Muscle layer of colon (tissue), 2 donors: ENCODE data around the gene TSSK3.
A peak's percentile ranks its signal among the peaks of the same experiment; 100 is the strongest.
"Not testable (repeated sequence)": the region's sequence is repeated elsewhere in the genome, so short reads cannot be mapped to it uniquely, and the experiment has no call there.

Experiments used
- H3K27ac ChIP-seq: one replicate; pipeline ENCODE4 v1.7.0; 2013; ENCODE audit warnings: low read depth, mild to moderate bottlenecking, low read length, moderate library complexity
- H3K27me3 ChIP-seq, 2 donors: one replicate each; pipeline ENCODE4 v1.7.0; 2013; ENCODE audit warnings: low read length in 2 of 2, mild to moderate bottlenecking in 2 of 2; ENCODE audit not compliant: insufficient read depth in 2 of 2, control insufficient read depth in 1 of 2
- H3K36me3 ChIP-seq: one replicate; pipeline ENCODE4 v1.7.0; 2013; ENCODE audit warnings: mild to moderate bottlenecking, low read length; ENCODE audit not compliant: insufficient read depth
- H3K4me1 ChIP-seq: one replicate; pipeline ENCODE4 v1.7.0; 2013; ENCODE audit warnings: mild to moderate bottlenecking, low read length; ENCODE audit not compliant: insufficient read depth
- H3K4me3 ChIP-seq, 2 donors: one replicate each; pipeline ENCODE4 v1.7.0; 2013; ENCODE audit warnings: low read length in 2 of 2, low read depth in 1 of 2, mild to moderate bottlenecking in 1 of 2, moderate library complexity in 1 of 2
- H3K9ac ChIP-seq: one replicate; pipeline ENCODE4 v1.7.0; 2013; ENCODE audit warnings: low read length
- H3K9me3 ChIP-seq: one replicate; pipeline ENCODE4 v1.7.0; 2013; ENCODE audit warnings: mild to moderate bottlenecking, low read length
- donor health status: abdominal sarcoma.
- donor health status: Adenocarcinoma of cecum.

The TSSK3 gene

DNA sequence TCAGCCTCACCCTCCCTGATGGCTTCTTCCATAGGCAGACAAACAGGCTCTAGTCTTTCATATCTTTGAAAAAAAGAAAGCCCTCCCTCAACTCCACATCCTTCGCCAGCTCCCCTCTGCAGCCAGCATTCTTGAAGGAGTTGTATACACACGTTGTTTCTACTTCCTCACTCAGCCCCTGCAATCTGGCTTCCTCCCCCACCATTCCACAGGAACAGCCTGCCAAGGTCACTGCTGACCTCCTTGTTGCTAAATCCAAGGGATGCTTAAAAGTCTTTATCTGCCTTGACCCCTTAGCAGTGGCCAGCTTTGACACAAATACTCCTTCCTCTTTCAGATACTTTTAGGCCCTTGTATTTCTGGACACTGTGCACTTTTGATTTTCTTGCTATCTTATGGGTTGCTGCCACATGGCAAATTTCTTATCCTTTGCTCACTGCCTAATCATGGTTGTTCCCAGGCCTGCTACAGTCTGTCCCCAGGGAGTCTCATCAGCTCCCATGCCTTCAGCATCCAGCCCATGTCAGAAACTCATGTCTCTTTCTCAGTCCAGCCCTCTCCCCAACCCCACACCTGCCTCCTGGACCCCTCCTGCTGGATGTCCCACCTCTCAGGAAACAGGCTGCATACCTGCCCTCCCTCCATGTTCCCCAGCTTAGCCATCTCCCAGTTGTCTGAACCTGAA lies 8.3 kb upstream of the TSSK3 start:
- no peaks in the 10 kb centered on the region for H3K9me3 ChIP-seq
- H3K4me3 ChIP-seq: no peak overlapping the region
- H3K9ac ChIP-seq: no peak overlapping the region
- peaks cover 20% of the 10 kb centered on the region for H3K4me1 ChIP-seq
- H3K36me3 ChIP-seq: peaks cover 6% of the 10 kb centered on the region
- H3K27me3 ChIP-seq: no peaks in the 10 kb centered on the region
- H3K27ac ChIP-seq: peak overlapping the region; percentile 14

DNA sequence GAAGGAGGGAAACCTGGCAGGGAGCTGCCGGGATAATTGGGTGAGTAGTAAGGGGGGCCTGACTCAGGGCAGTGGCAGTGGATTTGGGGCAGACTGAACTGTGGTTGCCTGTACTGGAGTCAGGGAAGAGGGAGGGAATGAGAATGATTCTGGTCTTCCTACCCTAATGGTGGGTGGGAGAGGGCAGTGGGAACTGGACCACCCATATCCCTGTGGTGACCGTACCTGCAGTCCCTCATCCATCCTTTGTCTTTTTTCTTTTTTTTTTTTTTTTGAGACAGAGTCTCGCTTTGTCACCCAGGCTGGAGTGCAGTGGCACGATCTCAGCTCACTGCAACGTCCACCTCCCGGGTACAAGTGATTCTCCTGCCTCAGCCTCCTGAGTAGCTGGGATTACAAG lies 6.6 kb upstream of the TSSK3 start:
- not testable (repeated sequence) for H3K27ac ChIP-seq, H3K9me3 ChIP-seq, H3K27me3 ChIP-seq, H3K9ac ChIP-seq, H3K36me3 ChIP-seq, H3K4me3 ChIP-seq
- H3K4me1 ChIP-seq: peaks cover 20% of the 10 kb centered on the region

DNA sequence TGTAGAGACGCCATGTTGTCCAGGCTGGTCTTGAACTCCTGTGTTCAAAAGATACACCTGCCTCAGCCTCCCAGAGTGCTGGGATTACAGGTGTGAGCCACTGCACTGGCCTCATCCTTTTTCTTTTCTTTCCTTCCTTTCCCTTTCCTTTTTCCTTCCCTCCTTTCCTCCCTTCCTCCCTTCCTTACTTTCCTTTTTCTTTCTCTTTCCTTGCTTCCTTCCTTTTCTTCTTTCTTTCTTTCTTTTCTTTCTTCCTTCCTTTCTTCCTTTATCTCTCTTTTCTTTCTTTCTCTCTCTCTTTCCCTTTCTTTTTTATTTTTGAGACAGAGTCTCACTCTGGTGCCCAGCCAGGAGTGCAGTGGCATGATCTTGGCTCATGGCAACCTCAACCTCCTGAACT lies 5.9 kb upstream of the TSSK3 start:
- Histone ChIP-seq H3K27me3 (no peaks in the 10 kb centered on the region), H3K4me3 (no peak overlapping the region), H3K9me3 (no peaks in the 10 kb centered on the region), H3K9ac (no peak overlapping the region), H3K4me1 (peaks cover 20% of the 10 kb centered on the region), H3K36me3 (peaks cover 6% of the 10 kb centered on the region), H3K27ac (no peak overlapping the region)

DNA sequence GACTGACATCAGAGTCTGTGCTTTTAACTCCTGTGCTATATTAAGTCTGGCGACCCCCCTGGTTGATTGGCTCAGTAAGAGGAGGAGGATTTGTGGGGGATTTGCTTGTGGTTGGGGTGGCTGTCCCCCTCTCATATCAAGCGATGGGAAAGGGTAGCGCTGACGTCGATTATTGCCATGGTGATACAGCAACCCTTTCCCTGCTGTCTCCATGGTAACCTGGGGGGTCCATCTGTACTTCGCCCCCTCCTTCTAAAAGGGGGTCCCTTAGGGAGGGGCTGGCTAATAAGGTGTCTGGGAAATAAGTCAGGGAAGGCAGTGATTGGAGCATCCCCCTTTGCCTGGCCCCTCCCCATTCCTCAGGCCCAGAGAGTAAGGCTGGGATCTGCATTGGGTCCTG lies 4.7 kb upstream of the TSSK3 start:
- H3K9me3 ChIP-seq: no peaks in the 10 kb centered on the region
- H3K27me3 ChIP-seq: no peaks in the 10 kb centered on the region
- H3K27ac ChIP-seq: no peak overlapping the region
- H3K4me1 ChIP-seq: peaks cover 23% of the 10 kb centered on the region
- peaks cover 6% of the 10 kb centered on the region for H3K36me3 ChIP-seq
- H3K4me3 ChIP-seq: no peak overlapping the region
- no peak overlapping the region for H3K9ac ChIP-seq

DNA sequence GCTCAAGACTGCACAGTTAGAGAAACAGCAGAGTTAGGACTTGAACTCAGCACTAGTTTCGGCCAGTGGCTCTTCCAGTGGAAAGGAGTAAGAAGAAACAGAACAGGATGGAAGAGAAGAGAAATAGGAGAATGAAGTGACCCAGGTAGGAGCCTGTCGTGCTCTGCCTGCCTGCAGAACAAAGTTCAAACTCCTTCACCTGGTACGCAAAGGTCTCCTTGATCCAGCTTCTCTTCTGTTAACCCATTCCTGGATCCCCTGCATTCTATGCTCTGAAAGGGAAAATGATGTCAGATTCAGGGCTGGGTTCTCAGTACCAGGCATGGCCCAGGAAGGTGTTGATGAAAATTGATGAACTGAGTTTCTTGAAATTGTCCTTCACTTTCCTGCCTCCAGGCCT lies 3.9 kb upstream of the TSSK3 start:
- peaks cover 6% of the 10 kb centered on the region for H3K36me3 ChIP-seq
- peaks cover 16% of the 10 kb centered on the region for H3K4me1 ChIP-seq
- no peaks in the 10 kb centered on the region for H3K9me3 ChIP-seq
- no peak overlapping the region for H3K4me3 ChIP-seq
- no peak overlapping the region for H3K27ac ChIP-seq
- no peak overlapping the region for H3K9ac ChIP-seq
- H3K27me3 ChIP-seq: no peaks in the 10 kb centered on the region

DNA sequence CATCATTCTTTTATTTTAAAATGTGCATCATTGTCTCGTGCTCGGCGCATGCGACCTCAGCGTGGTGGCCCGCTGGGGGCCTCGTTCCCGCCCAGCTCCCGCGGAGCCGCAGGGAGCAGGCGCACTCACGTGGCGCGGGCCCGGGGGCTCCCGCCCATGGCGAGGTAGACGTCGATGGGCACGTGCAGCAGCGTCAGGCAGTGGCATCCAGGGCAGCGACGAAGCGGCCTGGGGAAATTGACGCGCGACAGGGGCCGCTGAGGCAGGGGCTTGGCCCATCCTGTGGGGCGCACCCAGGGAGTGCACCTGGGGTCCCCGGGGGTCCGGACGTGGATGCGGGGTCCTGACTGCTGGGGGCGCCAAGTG lies 1.0 kb upstream of the TSSK3 start:
- Histone ChIP-seq H3K9ac (no peak overlapping the region), H3K9me3 (no peaks in the 10 kb centered on the region), H3K36me3 (peaks cover 12% of the 10 kb centered on the region), H3K27ac (no peak overlapping the region), H3K27me3 (no peaks in the 10 kb centered on the region), H3K4me1 (peaks cover 11% of the 10 kb centered on the region), H3K4me3 (no peak overlapping the region)

DNA sequence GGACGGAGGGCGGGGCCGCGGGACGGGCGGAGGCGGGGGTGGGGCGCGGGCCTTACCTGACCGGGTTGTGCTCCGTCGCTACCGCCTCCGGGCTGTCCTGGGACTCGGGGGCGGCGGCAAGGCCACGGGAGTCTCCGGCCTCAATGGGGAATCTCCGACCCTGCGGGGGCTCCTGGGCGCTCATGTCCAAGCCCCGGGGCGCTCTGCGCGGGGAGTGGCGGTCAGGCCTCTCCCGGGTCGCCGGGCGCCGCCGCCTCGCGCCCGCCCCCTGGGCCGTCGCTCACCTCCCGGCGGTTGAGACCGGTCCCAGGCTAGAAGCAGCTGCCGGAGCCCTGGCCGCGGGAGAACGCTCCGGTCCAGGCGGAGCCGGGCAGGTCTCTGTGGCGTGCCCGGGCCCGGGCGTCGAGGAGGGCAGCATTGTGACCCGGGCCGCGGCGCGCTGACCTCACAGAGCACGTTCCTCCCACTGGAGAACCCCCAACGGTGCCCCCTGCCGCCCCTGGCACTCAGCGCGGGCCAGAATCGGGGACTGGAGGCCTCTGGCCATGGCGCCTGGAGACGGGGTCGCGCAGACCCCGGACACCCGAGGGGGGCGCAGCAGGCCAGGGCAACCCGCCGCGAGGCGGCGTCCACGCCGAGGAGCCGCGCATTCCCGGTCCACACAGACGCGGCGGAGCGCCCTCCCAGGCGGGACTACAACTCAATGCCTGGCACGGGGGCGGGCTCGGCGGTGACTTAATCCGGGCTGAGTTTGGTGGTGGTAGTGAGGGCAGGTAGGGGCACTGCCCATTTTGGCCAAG lies 465 bp upstream of the TSSK3 start:
- Histone ChIP-seq H3K9ac (no peak overlapping the region), H3K4me1 (peaks cover 11% of the 10 kb centered on the region), H3K4me3 (peak overlapping the region; percentile 45 to 47), H3K9me3 (no peaks in the 10 kb centered on the region), H3K27me3 (no peaks in the 10 kb centered on the region), H3K27ac (no peak overlapping the region), H3K36me3 (peaks cover 17% of the 10 kb centered on the region)

DNA sequence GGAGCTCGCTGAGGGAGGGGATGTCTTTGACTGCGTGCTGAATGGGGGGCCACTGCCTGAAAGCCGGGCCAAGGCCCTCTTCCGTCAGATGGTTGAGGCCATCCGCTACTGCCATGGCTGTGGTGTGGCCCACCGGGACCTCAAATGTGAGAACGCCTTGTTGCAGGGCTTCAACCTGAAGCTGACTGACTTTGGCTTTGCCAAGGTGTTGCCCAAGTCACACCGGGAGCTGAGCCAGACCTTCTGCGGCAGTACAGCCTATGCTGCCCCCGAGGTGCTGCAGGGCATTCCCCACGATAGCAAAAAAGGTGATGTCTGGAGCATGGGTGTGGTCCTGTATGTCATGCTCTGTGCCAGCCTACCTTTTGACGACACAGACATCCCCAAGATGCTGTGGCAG lies 1.4 kb downstream of the TSSK3 start:
- H3K27ac ChIP-seq: no peak overlapping the region
- H3K4me3 ChIP-seq: no peak overlapping the region
- H3K9ac ChIP-seq: no peak overlapping the region
- peaks cover 11% of the 10 kb centered on the region for H3K4me1 ChIP-seq
- peaks cover 36% of the 10 kb centered on the region for H3K36me3 ChIP-seq
- H3K9me3 ChIP-seq: no peaks in the 10 kb centered on the region
- no peaks in the 10 kb centered on the region for H3K27me3 ChIP-seq

DNA sequence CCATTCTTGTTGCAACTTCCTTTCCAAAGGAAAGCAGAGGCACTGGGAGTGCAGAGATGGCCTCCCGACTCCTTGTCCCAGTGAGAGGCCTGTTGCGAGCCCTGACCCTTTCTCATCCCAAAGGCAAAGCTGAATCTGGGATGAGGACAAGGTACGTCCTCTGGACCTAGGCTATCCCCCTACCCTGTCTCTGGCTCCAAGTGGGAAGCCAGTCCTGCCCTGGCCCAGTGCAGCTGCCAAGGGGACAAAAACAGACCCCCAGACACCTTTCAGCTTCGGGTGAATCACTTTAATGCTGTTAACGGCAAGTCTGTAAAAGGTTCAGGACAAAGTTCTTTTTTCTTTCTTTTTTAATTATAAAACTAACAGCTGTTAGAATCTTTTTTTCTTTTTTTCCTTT lies 2.5 kb downstream of the TSSK3 start:
- Histone ChIP-seq H3K9me3 (no peaks in the 10 kb centered on the region), H3K27ac (no peak overlapping the region), H3K9ac (no peak overlapping the region), H3K36me3 (peaks cover 36% of the 10 kb centered on the region), H3K4me1 (peaks cover 11% of the 10 kb centered on the region), H3K4me3 (no peak overlapping the region), H3K27me3 (no peaks in the 10 kb centered on the region)

DNA sequence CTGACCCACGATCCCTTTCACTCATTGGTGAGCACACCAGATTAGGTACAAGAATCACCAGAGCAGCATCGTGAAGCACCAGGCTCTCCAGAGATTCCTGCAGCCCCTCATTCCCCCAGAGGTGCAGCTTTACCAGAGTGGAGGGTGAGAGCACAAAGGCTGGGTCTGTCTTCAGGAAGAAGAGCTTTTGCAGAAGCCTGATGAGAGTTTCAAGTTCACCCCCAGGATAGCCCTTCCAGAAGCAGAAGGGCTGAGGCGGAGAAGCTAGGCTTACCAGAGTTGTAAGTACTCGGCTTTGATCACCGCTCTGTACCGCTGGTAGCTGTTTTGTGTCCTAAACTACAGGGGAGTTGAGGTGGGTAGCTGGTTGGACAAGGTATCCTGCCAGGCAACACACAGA lies 3.1 kb downstream of the TSSK3 start:
- Histone ChIP-seq H3K9ac (no peak overlapping the region), H3K9me3 (no peaks in the 10 kb centered on the region), H3K27me3 (no peaks in the 10 kb centered on the region), H3K4me3 (no peak overlapping the region), H3K4me1 (peaks cover 11% of the 10 kb centered on the region), H3K27ac (no peak overlapping the region), H3K36me3 (peaks cover 36% of the 10 kb centered on the region)

DNA sequence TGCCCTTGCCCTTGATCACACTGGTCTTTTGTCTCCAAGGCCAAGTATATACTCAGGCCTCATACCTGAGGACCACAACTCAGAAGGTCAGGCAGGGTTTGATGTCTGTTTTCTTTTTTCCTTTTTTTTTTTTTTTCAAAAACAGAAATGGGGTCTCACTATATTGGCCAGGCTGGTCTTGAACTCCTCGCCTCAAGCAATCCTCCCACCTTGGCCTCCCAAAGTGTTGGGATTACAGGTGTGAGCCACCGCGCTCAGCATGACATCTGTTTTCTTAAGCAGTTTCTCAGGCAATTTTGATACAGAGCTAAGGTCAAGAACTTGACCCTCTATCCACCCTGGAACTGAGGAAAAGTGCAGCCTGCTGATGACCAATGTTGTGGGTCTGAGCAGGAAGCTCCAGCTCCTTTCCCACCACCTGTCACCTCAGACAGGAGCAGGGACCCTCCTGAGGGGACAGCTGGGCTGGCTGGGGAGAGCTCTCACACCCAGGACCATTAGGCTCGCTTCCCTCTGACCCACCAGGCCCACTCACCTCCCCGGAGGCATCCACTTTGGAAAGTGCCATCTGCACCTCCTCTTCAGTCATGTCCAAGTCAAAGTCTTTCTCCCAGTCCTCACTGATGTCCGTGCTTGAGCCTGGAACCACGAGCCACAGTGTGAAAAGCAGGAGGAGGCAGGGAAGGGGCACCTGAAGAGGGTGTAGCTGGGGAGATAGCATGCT lies 5.7 kb downstream of the TSSK3 start:
- no peak overlapping the region for H3K9ac ChIP-seq
- no peaks in the 10 kb centered on the region for H3K4me1 ChIP-seq
- no peak overlapping the region for H3K27ac ChIP-seq
- H3K36me3 ChIP-seq: peaks cover 52% of the 10 kb centered on the region
- no peak overlapping the region for H3K4me3 ChIP-seq
- H3K9me3 ChIP-seq: no peaks in the 10 kb centered on the region
- no peaks in the 10 kb centered on the region for H3K27me3 ChIP-seq
